Lung microvascular endothelial cell (primary cell): Measurements from ENCODE around the gene CEP164. TPM values are rescaled to one million over a fixed set of nuclear protein-coding genes. Genes with fewer than 3 reads are reported as not detected.
"Not testable (repeated sequence)": the region's sequence is repeated elsewhere in the genome, so short reads cannot be mapped to it uniquely, and the experiment has no call there.

Experiments used
- DNase-seq, 2 donors: peaks; one replicate each; pipeline versions ENCODE4 v3.0.0 to v3.0.0-alpha.2; 2010; ENCODE audit warnings: low read depth in 2 of 2
- total RNA-seq: library from RNA; depleted of rRNA; stranded (reverse); fragments of >200 nt; gene quantifications from 2 replicates; pipeline ENCODE4 v1.2.1, GENCODE V29; 2014

The CEP164 gene
- total RNA-seq, 1 donor from 2014 or later: 11.9 TPM

DNA sequence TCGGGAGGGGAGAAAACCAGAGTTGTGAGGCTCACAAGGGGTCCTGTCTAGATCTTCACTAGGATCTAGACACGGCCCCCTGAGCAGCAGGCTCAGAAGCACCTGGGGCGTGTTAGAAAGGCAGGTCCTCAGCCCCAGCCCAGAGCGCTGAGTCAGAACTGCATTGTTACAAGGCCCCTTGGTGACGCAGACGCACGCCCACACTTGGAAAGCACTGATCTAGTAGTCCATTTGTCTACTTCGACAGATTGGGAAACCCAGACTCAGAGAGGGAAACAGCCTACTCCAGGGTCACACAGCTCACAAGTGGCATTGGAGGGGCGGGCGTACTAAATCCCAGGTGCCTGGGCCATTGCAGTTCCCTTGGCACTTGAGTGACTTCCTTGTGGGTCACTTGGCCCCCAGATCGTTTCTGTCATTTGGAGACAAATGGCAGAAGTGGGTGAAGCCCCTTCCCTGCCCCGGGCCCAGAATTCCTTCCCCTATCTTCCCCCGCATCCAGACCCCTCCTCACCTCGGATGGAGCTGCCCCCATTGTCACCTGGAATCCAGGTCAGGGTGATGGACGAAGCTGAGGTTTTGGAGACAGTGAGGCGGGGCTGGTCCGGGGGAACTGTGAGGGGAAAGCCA is 110.8 kb downstream of the CEP164 start:
- no peak for DNase-seq

GRCh38 chr11:117439256-117439655 is 111.6 kb downstream of the CEP164 start:
- no peak for DNase-seq

- DNase-seq: no peak
These were observed 112.6 kb downstream of the CEP164 start for GRCh38 chr11:117440258-117440657.

- no peak for DNase-seq
These were observed 113.7 kb downstream of the CEP164 start for GRCh38 chr11:117441146-117441975.

DNA sequence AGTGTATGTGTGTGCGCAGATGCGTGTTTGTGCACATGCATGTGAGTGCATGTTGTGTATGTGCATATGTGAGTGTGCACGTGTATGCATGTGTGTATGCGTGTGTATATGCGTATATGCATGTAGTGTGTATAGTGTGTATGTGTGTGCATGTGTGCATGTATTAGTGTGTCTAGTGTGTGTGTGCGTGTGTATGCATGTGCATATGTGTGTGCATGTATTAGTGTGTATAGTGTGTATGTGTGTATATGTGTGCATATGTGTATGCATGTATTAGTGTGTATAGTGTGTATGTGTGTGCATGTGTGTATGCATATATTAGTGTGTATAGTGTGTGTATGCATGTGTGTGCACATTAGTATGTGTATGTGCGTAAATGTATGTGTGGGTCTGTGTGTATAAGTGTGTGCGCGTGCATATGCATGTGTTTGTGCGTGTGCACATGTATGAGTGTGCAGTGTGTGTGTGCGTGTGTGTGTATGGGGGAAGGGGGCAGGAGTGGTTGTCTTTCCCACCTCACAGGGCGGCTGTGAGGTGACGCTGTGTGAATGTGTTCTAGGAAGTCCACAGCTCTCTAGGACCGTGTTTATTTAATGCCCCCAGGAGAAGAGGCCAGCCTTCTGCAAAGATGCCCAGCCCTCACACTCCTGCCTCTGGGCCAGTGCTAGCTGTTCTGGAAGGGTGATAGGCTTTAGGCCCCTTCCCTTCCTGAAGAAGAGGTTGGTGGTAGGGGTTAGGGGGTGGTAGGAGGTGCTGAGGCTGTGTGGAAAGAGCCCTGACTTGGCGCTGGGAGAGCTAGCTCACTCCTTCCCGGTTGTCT is 114.6 kb downstream of the CEP164 start:
- no peak for DNase-seq

DNA sequence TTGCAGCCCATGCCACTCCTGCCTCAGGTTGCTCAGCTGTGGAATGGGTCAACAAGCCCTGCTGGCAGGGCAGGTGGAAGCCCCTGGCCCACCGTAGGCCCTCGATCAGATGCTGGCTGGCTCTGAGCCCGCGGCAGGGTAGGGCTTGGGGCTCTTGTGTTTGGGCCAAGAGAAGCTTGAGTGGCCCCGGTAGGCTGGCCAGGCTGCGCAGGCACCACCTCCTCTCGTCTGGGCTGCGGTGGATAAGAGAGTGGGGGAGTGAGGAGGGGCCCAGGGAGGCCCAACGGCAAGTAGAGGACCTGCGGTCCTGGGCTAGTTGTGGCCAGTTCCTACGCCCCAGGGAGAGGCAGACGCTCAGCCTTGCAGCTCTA is 115.2 kb downstream of the CEP164 start:
- DNase-seq: no peak

GRCh38 chr11:117443266-117444186 is 115.9 kb downstream of the CEP164 start:
- peak; percentile 13 to 56 for DNase-seq

DNA sequence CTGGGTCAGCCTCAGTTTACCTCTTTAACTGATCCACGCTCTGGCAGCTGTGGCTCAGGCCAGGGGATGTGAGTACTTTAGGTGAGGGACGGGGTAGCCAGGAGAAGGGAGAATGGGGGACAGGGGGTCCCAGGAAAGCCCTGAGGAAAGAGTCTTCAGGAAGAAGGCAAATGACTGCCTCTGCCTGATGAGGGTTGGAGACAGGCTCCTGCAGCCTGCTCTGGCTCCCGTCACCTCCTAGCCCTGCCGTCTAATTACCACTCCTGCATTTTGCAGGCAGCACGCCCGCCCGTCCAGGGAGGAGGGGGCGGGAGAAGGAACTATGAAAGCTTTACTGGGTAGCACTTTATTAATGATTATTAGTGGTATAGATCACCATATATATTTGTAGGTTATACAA is 116.6 kb downstream of the CEP164 start:
- no peak for DNase-seq

GRCh38 chr11:117444711-117445658 is 117.3 kb downstream of the CEP164 start:
- no peak for DNase-seq

DNA sequence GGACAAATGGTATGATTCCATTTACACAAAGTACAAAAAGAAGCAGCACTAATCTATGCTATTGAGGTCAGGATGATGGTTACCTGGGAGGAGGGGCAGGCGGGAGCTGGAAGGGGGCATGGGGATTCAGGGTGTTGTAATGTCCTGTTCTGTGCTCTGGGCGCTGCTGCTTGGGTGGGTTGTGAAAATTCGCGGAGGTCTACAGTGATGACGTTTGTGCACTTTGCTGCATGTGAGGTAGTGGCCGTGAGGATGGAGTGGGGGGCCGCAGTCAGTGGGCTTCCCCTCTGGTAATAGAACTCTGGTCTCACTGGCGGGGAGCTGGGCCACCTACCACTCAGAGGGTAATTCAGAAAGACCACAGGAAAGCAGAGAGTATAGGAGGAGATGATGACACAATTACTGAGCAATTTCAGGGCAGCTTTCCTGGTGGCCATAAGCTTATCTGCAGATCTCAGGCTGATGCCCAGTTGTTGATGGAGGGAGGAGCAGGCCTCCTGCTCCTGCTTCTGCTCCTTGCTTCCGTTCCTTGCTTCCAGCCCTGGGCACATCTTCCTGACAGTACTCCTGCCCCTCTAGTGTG is 121.5 kb downstream of the CEP164 start:
- no peak for DNase-seq

GRCh38 chr11:117453886-117454563 is 126.4 kb downstream of the CEP164 start:
- DNase-seq: no peak

GRCh38 chr11:117454564-117454917 is 126.9 kb downstream of the CEP164 start:
- DNase-seq: no peak

- no peak for DNase-seq
These were observed 128.5 kb downstream of the CEP164 start for GRCh38 chr11:117456027-117456720.

- DNase-seq: not testable (repeated sequence)
These were observed 129.0 kb downstream of the CEP164 start for GRCh38 chr11:117456721-117457029.

DNA sequence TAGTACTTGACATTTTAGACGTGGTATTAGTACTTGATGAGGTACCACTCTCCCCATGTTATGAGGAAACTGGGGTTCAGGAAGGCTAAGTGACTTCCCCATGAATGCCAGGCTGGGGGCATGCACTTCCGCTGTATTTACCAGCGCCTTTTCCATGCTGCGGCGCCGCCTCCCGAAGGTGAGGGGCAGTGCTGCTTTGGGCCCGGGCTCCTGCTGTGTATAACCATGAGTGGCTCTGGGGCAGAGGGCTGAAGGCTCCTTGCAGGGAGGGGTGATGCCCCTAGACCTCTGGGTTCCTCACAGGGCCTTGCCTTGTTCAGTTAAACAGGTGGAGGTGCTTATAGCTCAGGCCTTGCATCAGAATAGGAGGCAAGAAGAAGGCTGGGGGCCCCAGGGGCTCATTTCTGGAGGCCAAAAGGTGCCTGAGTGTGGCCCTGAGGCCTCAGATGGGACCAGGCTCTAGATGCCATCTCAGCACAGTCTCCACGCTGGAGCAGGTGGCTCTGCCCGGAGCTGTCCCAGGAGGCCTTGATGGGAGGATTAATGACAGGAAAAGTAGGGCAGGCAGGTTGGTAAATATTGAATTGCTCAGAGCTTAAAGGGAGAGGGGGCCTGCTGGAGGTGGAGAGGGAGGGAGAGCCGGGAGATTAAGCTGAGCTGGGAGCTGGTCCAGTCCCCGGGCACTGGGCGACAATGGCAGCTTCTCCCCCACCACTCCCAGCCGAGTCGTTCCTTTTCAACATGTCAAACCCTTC is 129.6 kb downstream of the CEP164 start:
- no peak for DNase-seq

DNA sequence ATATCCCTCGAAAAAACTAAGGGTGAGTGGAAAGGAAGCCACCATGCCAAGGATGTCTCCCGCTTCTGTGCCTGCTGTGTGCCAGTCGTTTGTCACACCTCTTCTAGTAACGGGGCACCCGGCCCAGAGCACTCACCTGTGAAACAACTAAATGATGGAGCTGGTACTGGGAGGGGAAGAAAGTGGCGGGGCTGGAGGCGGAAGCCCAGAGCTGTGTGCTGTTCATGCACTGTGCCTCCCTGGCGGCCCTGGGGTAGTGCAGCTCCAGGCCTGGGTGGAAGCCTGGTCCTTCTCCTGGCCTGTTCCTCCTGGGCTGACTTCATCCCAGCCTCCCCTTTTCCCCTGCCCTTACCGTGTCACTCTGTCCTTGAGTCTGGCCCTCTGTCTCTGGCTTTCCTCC is 130.2 kb downstream of the CEP164 start:
- no peak for DNase-seq

GRCh38 chr11:117458275-117459122 is 130.8 kb downstream of the CEP164 start:
- DNase-seq: no peak
